HCT116 (cell line): ENCODE measurements around the gene IGSF9. TPM values are rescaled to one million over a fixed set of nuclear protein-coding genes. Genes with fewer than 3 reads are reported as not detected.

Experiments
- ATAC-seq: fragments of 200-7000 bp; cut with Tn5 transposase; 2 replicates; pipeline ENCODE4 v1.9.1; 2020; ENCODE audit warnings: mild to moderate bottlenecking, moderate library complexity
- BruUV-seq: library from RNA; stranded (reverse); fragments of 400-500 nt; replicated peaks from 2 replicates; lab custom pipeline; 2021; lab: Mats Ljungman, UMichigan
- CTCF ChIA-PET: fragments of 300-600 bp; sonication (Branson Sonifier 250); formaldehyde crosslinking; loops from one replicate; lab custom pipeline; 2021; ENCODE audit warnings: antibody characterized with exemption; lab: Charles Lee
- POLR2A ChIA-PET: fragments of 300-600, 350-600 bp; sonication (Branson Sonifier 250); formaldehyde crosslinking; loops from one replicate; lab custom pipeline; 2021; ENCODE audit warnings: antibody characterized with exemption; lab: Charles Lee
- RAD21 ChIA-PET, 2 experiments: fragments of 300-600 bp; sonication (Branson Sonifier 250); formaldehyde crosslinking; loops; one replicate each; lab custom pipeline; 2023; ENCODE audit warnings: low total read pairs in 2 of 2; ENCODE audit not compliant: uncharacterized antibody in 2 of 2, unreplicated experiment in 2 of 2, low non-redundant PET in 1 of 2; lab: Charles Lee
- DNase-seq: peaks from one replicate; pipeline ENCODE4 v3.0.0-alpha.2; 2010; ENCODE audit warnings: low read depth, low spot score
- H2AFZ ChIP-seq: fragments of 200-600 bp; shearing (Covaris generic), sonication (generic); 2 replicates; pipeline ENCODE4 v1.6.1; 2017; ENCODE audit warnings: low read depth, mixed run types, mixed read lengths, antibody characterized with exemption, low read length; ENCODE audit not compliant: poor library complexity, severe bottlenecking
- H3K27ac ChIP-seq: 2 replicates; pipeline ENCODE4 v1.5.1; 2012; ENCODE audit warnings: low read depth, low read length
- H3K27me3 ChIP-seq: fragments of 200-600 bp; sonication (generic); 2 replicates; pipeline ENCODE4 v1.6.1; 2016; ENCODE audit warnings: mixed run types, low read length, mixed read lengths; ENCODE audit not compliant: insufficient read depth
- H3K36me3 ChIP-seq, 2 experiments: fragments of 200-500 bp in 1 of 2; fragments of 200-600 bp in 1 of 2; sonication (Bioruptor generic) in 1 of 2; sonication (generic) in 1 of 2; 2 replicates each; pipeline versions ENCODE4 v1.5.1 to v1.6.1; 2014 to 2016; ENCODE audit warnings: low read length in 2 of 2, inconsistent platforms in 1 of 2, mixed read lengths in 1 of 2, mixed run types in 1 of 2; ENCODE audit not compliant: insufficient read depth in 2 of 2, control insufficient read depth in 1 of 2
- H3K4me1 ChIP-seq, 2 experiments: fragments of 200-600 bp in 1 of 2; sonication (generic) in 1 of 2; 2 replicates each; pipeline versions ENCODE4 v1.5.1 to v1.6.1; 2012 to 2017; ENCODE audit warnings: low read length in 2 of 2, inconsistent platforms in 1 of 2, mild to moderate bottlenecking in 1 of 2, mixed read lengths in 1 of 2, mixed run types in 1 of 2, moderate library complexity in 1 of 2; ENCODE audit not compliant: insufficient read depth in 2 of 2, control insufficient read depth in 1 of 2
- H3K4me2 ChIP-seq: fragments of 200-600 bp; sonication (generic); 2 replicates; pipeline ENCODE4 v1.6.1; 2017; ENCODE audit warnings: mixed run types, low read length, mixed read lengths
- H3K4me3 ChIP-seq, 2 experiments: fragments of 200-600 bp in 1 of 2; sonication (generic) in 1 of 2; replicated peaks in 1 of 2; 2 replicates each; pipeline ENCODE4 v1.5.1; 2011 to 2016; ENCODE audit warnings: low read length in 2 of 2, control low read depth in 1 of 2, low read depth in 1 of 2, mild to moderate bottlenecking in 1 of 2, mixed read lengths in 1 of 2, mixed run types in 1 of 2
- H3K79me2 ChIP-seq: fragments of 200-600 bp; sonication (generic); 2 replicates; pipeline ENCODE4 v1.6.1; 2017; ENCODE audit warnings: mild to moderate bottlenecking, mixed run types, low read length, moderate library complexity, mixed read lengths; ENCODE audit not compliant: insufficient read depth
- H3K9ac ChIP-seq: fragments of 200-600 bp; sonication (generic); 2 replicates; pipeline ENCODE4 v1.6.1; 2016; ENCODE audit warnings: low read length, mixed read lengths
- H3K9me2 ChIP-seq: fragments of 200-600 bp; sonication (generic), shearing (Covaris generic); 2 replicates; pipeline ENCODE4 v1.6.1; 2017; ENCODE audit warnings: mixed run types, mild to moderate bottlenecking, moderate library complexity; ENCODE audit not compliant: insufficient read depth
- H3K9me3 ChIP-seq, 2 experiments: fragments of 200-500 bp in 1 of 2; fragments of 200-600 bp in 1 of 2; sonication (Bioruptor generic) in 1 of 2; sonication (generic) in 1 of 2; 2 replicates each; pipeline ENCODE4 v1.6.1; 2014 to 2017; ENCODE audit warnings: low read length in 2 of 2, mixed read lengths in 2 of 2, inconsistent platforms in 1 of 2, low read depth in 1 of 2, mild to moderate bottlenecking in 1 of 2, mixed run types in 1 of 2, moderate library complexity in 1 of 2; ENCODE audit not compliant: control insufficient read depth in 1 of 2, insufficient read depth in 1 of 2
- H4K20me1 ChIP-seq: fragments of 200-600 bp; sonication (generic), shearing (Covaris generic); 2 replicates; pipeline ENCODE4 v1.6.1; 2017; ENCODE audit warnings: mixed run types, mild to moderate bottlenecking, moderate library complexity; ENCODE audit not compliant: insufficient read depth
- CBX3 ChIP-seq: IDR thresholded peaks from 2 replicates; pipeline ENCODE4 v1.6.1; 2012; ENCODE audit warnings: low read depth
- ELF1 ChIP-seq: IDR thresholded peaks from 2 replicates; pipeline ENCODE4 v1.6.1; 2012; ENCODE audit warnings: low read depth, borderline replicate concordance
- EZH2 ChIP-seq: fragments of 200-600 bp; sonication (generic); IDR thresholded peaks from 2 replicates; pipeline ENCODE4 v1.6.1; 2017; ENCODE audit warnings: antibody characterized with exemption, mixed run types
- EZH2phosphoT487 ChIP-seq: fragments of 200-600 bp; IDR thresholded peaks from 2 replicates; pipeline ENCODE4 v1.6.1; 2018; ENCODE audit warnings: antibody characterized with exemption, borderline replicate concordance
- JUND ChIP-seq: IDR thresholded peaks from 2 replicates; pipeline ENCODE4 v1.6.1; 2012
- MAX ChIP-seq: IDR thresholded peaks from 2 replicates; pipeline ENCODE4 v1.6.1; 2012
- RAD21 ChIP-seq: IDR thresholded peaks from 2 replicates; pipeline ENCODE4 v1.6.1; 2012; ENCODE audit warnings: low read depth, mild to moderate bottlenecking
- SP1 ChIP-seq: IDR thresholded peaks from 2 replicates; pipeline ENCODE4 v1.6.1; 2012; ENCODE audit warnings: low read depth
- YY1 ChIP-seq: IDR thresholded peaks from 2 replicates; pipeline ENCODE4 v1.6.1; 2011; ENCODE audit warnings: low read length, low read depth, moderate library complexity, mild to moderate bottlenecking; ENCODE audit not compliant: insufficient replicate concordance; ENCODE audit errors: extremely low read depth
- ZFX ChIP-seq: fragments of 450-650 bp; IDR thresholded peaks from 2 replicates; pipeline ENCODE4 v1.6.1; 2017
- intact Hi-C: fragments of 100-400 bp; cut with micrococcal nuclease; formaldehyde crosslinking; loops from 2 replicates; pipeline ENCODE4 v1.10.0; 2022
- total RNA-seq: library from RNA; stranded (reverse); gene quantifications from one replicate; pipeline ENCODE4 v1.2.1, GENCODE V29; 2021; ENCODE audit not compliant: unreplicated experiment
- TF ChIP-seq, protein P1 (sequence below), 3 experiments: fragments of 200-600 bp in 1 of 3; sonication (generic) in 1 of 3; IDR thresholded peaks in 2 of 3; conservative IDR thresholded peaks in 1 of 3; 2 replicates each; pipeline ENCODE4 v1.5.1; 2012 to 2017; ENCODE audit warnings: low read depth in 2 of 3, low read length in 2 of 3, antibody characterized with exemption in 1 of 3, borderline replicate concordance in 1 of 3, control low read depth in 1 of 3, mild to moderate bottlenecking in 1 of 3, mixed read lengths in 1 of 3, mixed run types in 1 of 3, moderate library complexity in 1 of 3; ENCODE audit not compliant: insufficient read depth in 1 of 3

IGSF9 gene
- total RNA-seq, 1 experiment from 2014 or later: 10.3 TPM

GRCh38 chr1:159897962-159898361 is 47.5 kb downstream of the IGSF9 start:
- Histone ChIP-seq H3K36me3 (no peaks in the 10 kb centered on the region), H3K9me3 (no peaks in the 10 kb centered on the region), H3K4me2 (no peak overlapping the region), H3K27ac (no peak overlapping the region), H3K79me2 (no peaks in the 10 kb centered on the region), H3K4me1 (peaks cover 19% of the 10 kb centered on the region in 2 experiments), H4K20me1 (no peaks in the 10 kb centered on the region), H3K9me2 (no peaks in the 10 kb centered on the region), H2AFZ (no peak overlapping the region), H3K27me3 (no peaks in the 10 kb centered on the region; the same call in 1 of the 2 replicates), H3K4me3 (no peak overlapping the region), H3K9ac (no peak overlapping the region)
- ATAC-seq: no peak
- ChIA-PET CTCF (no interaction called here), POLR2A (no interaction called here), RAD21 (no interaction called here)
- TF ChIP-seq EZH2 (no peak), MAX (no peak), ELF1 (no peak), CBX3 (no peak), ZFX (no peak)
- BruUV-seq: no TSS peak
- no peak for DNase-seq
- intact Hi-C loops: loop anchor here (10.0 kb wide), 2 partner anchors 473 to 763 kb away; no protein-coding TSS in a partner anchor

DNA sequence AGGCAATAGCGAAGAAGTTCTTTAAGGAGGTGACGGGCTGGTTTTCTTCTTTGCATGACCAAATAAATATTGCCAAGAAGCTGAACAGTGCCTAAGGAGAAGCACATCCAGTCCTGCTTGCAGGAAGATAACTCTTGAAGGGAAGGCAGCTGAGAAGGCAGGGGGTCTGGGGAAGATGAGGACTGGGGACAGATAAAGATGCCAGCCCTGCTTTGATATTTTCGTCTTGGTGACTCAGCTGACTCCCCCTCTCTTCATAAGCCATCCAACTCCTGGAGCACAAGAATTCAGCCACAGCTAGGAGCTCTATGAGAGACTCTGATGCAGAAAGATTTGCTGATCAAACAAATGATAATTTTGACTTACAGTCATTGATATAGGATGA is 48.9 kb downstream of the IGSF9 start:
- no peak overlapping the region for H3K4me3 ChIP-seq
- no peak for TF ChIP-seq MAX
- TF ChIP-seq, protein P1, sequence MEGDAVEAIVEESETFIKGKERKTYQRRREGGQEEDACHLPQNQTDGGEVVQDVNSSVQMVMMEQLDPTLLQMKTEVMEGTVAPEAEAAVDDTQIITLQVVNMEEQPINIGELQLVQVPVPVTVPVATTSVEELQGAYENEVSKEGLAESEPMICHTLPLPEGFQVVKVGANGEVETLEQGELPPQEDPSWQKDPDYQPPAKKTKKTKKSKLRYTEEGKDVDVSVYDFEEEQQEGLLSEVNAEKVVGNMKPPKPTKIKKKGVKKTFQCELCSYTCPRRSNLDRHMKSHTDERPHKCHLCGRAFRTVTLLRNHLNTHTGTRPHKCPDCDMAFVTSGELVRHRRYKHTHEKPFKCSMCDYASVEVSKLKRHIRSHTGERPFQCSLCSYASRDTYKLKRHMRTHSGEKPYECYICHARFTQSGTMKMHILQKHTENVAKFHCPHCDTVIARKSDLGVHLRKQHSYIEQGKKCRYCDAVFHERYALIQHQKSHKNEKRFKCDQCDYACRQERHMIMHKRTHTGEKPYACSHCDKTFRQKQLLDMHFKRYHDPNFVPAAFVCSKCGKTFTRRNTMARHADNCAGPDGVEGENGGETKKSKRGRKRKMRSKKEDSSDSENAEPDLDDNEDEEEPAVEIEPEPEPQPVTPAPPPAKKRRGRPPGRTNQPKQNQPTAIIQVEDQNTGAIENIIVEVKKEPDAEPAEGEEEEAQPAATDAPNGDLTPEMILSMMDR (IDR thresholded peaks at IDR 0.05 in 2 of 3, conservative IDR thresholded peaks at IDR 0.05 in 1 of 3; ENCODE audit: borderline replicate concordance in 1 of 3, insufficient read depth in 1 of 3, low read depth in 2 of 3, low read length in 2 of 3): no peak
- no peak for TF ChIP-seq EZH2
- no peak for TF ChIP-seq YY1
- TF ChIP-seq RAD21: no peak
- TF ChIP-seq CBX3: no peak
- TF ChIP-seq SP1: no peak
- TF ChIP-seq JUND: no peak
- TF ChIP-seq EZH2phosphoT487: no peak
- ChIA-PET RAD21 (no interaction called here), POLR2A (no interaction called here), CTCF (interaction anchor here (1.4 to 8.5 kb wide), 2 partner anchors 98 to 111 kb away, joined by 6 to 249 read pairs; no protein-coding TSS in a partner anchor)
- intact Hi-C loops: loop anchor here (10.0 kb wide), 2 partner anchors 472 to 762 kb away; no protein-coding TSS in a partner anchor
- no peaks in the 10 kb centered on the region; the same call in 1 of the 2 replicates for H3K27me3 ChIP-seq
- peaks cover 19% of the 10 kb centered on the region in 2 experiments for H3K4me1 ChIP-seq
- no peak overlapping the region for H3K4me2 ChIP-seq
- H2AFZ ChIP-seq: no peak overlapping the region
- H3K9me3 ChIP-seq: no peaks in the 10 kb centered on the region
- no peaks in the 10 kb centered on the region for H4K20me1 ChIP-seq
- no peaks in the 10 kb centered on the region for H3K9me2 ChIP-seq
- no peaks in the 10 kb centered on the region for H3K36me3 ChIP-seq
- no peak overlapping the region for H3K9ac ChIP-seq
- H3K79me2 ChIP-seq: no peaks in the 10 kb centered on the region
- DNase-seq (no peak), ATAC-seq (no peak)
- no TSS peak for BruUV-seq
- no peak overlapping the region for H3K27ac ChIP-seq
